HG03060 (cell line): ENCODE data around the gene BFSP2.

ENCODE experiments used
- ATAC-seq: cut with Tn5 transposase; IDR thresholded peaks from one replicate; pipeline ENCODE4 v1.9.1; 2021; ENCODE audit warnings: low read depth, moderate number of reproducible peaks; ENCODE audit not compliant: unreplicated experiment

The BFSP2 gene, protein sequence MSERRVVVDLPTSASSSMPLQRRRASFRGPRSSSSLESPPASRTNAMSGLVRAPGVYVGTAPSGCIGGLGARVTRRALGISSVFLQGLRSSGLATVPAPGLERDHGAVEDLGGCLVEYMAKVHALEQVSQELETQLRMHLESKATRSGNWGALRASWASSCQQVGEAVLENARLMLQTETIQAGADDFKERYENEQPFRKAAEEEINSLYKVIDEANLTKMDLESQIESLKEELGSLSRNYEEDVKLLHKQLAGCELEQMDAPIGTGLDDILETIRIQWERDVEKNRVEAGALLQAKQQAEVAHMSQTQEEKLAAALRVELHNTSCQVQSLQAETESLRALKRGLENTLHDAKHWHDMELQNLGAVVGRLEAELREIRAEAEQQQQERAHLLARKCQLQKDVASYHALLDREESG

DNA sequence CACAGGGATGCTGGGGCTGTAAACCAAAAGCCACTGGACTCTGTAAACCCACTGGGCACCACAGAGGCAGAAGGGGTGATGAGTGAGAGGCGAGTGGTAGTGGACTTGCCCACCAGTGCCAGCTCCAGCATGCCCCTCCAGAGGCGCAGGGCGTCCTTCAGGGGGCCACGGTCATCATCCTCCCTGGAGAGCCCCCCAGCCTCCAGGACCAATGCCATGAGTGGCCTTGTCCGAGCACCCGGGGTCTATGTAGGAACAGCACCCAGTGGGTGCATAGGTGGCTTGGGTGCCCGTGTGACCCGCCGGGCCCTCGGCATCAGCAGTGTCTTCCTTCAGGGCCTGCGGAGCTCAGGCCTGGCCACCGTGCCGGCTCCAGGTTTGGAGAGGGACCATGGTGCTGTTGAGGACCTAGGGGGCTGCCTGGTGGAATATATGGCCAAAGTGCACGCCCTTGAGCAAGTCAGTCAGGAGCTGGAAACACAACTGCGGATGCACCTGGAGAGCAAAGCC lies at the start of gene BFSP2:
Gene BFSP2 (plus strand): TSS at position 51 of the 510 bp plus-strand sequence. CDS start 28 bp downstream, at position 79.
- no peak for ATAC-seq

DNA sequence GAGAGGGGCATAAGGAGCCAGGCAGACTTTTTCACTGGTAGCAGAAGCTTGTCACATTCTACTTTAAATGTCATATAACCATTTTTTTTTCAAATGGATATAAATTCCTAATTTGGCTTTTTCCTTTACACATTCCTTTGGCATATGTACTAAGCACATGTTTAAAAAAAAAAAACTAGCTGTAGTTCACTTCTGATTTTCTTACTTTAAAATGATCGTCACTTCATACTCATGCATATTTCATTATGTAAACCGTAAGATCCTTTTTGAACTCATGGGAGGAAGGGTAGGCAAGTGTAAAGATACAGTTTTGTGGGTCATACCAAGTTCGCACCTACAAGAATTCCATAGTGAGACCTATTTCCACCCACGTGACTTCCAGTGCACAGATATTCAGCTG lies 45.1 kb upstream of the BFSP2 start:
- no peak for ATAC-seq

DNA sequence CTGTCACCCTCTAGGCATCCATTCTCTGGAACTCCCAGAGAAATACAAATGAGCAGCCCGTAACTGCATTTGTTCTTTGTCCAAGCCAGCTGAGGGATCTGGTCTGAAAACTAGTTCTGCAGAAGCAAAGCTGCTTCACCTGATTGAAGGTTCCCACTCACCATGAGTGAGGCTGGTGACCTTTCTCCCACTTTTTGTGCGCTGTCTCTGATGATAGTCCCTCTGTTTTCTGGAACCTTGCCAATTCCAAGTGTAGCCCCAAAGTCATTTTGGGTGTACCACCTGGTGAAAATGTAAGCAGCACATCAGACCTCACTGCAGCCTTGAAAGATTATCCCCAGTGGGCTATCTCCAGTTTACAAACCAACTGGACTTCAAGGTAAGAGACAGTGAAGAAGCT lies 39.4 kb upstream of the BFSP2 start:
- ATAC-seq = no peak

DNA sequence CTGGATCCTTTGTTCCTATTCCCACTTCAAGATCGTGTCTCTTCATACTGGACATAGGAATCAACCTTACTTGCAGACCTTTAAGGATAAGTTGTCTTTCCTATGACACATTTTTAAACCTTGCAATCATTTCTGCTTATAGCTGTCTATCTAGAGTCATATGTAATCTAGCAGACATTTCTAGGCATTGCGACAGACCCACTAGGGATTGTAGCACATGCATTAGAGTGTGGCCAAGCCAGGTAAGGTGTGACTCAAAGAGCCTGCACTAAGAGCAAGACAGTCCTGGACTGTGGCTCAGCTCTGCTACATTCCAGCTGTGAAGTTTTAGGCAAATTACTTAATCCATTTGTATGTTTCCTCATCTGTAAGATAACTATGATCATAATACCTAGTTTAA lies 38.8 kb upstream of the BFSP2 start:
- no peak for ATAC-seq

DNA sequence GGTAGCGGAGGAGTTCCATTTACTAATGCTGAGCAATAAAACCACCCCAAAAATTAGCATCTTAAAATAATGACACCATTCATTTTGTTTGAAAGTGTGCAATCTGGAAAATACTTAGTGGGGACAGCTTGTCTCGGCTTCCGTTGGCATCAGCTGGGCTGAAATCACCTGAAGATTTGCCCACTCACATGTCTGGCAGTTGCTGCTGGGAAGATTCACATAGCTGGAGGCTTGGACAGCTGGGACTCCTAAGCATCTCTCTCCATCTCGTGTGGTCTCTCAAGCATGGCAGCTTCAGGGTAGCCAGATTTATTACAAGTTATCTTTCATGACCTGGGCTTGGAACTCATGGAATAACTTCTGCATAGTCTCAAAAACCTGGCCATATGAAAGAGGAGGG lies 38.4 kb upstream of the BFSP2 start:
- ATAC-seq = no peak

DNA sequence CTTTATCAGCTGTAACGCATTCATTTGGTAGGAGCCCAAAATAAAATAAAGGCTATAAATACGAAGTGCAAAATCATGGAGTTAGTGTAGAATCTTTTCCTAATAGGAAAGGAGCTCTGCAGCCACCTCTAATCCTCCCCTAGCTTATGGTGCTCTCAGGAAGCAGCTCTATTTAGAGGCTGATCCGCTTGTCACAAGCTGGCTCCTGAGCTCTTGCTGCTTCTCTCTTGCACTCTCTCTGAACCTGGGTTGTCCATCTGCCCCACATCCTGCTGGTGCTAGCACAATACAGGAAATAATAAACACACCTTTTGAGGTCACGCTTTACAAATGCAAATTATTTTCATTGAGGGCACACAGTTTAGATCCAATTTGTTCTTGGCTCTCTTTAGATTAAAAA lies 37.3 kb upstream of the BFSP2 start:
- ATAC-seq = no peak

DNA sequence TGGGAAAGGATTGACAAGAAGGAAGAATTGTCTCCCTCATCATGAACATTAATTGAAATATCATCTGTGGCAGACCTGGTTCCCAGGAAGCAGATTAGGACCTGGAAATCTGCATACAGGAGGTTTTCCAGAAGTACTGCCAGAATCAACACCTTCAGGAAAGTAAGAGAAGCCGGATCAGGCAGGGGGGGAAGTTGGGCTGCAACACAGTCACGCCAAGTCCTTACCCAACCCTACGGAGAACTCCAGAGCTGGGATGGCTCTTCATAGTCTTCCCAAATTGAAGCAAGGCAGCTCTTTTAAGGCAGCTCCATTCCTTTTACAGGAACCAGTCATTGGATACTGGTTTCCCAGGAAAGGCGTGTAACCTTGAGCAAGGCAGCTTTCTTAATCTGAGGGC lies 35.2 kb upstream of the BFSP2 start:
- no peak for ATAC-seq

DNA sequence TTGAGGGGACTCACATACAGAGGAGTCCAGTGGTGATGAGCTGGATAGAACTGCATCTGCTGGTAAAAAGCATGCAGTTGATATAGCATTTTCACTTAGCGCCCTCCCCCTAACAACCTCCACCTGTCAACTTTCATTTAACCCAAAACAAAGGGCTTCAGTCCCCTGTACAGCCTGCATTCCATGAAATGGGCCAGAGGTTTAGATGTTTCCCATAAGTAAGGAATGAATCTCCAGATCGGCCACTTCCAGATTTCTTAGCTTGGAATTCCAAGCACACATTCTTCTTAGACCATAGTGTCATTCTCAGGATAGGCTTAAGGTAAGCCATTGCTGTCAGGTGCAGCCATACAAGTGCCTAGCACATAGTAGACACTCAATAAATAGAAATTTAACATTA lies 32.9 kb upstream of the BFSP2 start:
- ATAC-seq = no peak

DNA sequence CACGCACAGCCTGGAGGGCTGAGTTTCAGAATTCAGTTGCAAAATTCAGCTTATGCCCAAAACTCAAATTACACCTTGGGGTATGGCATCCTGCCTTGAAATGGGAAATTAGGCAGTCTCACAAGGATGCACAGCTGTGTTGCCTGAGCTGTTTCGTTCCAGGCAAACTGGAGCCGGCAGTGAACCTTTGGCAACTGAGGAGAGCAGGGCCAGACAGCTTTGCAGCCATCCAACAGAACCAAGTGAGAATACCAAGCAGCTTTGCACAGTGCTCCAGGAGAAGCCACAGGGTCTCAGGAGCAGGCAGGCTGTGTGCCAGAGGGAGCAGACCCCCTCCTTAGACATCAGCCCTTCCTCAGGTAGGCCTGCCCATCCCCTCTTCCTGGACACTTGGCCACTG lies 32.5 kb upstream of the BFSP2 start:
- no peak for ATAC-seq

DNA sequence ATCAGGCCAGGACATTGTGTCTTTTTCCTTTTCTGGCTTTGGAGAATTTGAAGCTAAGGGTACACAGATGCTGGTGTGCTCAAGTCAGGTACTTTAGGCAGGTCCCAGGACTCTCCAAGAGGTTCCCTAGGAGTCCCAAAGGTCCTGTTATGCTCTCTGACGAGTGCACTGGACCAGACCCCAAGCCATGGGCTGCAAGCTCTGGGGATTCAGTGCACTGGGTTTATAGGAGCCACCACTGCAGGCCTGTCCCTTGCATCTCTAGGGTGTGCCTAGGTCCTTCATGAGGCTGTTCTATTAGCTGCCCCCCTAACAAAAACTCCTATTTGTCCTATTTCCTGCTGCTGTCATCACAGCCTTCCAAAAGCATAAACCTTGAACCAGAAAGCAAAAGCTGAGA lies 31.9 kb upstream of the BFSP2 start:
- ATAC-seq = no peak

DNA sequence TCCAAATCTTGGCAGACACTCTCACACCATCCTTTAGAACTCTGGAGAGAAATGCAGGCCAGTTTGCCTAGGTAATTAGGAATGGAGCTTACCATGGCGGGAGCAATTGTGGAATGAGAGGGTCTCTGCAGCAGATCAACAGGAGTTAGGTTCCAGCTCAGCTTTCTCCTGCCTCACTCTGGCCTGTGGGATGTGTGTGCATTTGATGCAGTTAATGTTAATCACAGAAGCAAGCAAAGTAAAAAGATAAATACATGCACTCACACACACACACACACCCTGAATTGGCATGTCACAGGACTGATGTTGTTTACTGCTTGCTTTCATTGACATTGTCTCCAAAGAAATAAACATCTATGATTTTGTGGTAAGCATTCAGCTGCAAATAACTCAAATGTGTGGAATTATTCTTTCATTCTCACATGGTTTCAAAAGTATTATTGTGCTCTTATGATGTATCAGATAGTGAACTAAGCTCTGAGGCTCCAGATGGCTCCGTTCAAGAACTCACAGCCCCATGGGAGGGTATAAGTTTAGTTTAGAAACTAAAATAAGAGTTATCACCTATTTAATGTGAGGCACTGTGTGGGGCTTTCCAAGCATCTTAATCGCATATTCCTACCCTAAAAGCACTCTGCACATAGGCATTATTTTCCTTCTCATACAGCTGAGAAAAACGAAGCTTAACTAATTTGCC lies 31.3 kb upstream of the BFSP2 start:
- no peak for ATAC-seq

DNA sequence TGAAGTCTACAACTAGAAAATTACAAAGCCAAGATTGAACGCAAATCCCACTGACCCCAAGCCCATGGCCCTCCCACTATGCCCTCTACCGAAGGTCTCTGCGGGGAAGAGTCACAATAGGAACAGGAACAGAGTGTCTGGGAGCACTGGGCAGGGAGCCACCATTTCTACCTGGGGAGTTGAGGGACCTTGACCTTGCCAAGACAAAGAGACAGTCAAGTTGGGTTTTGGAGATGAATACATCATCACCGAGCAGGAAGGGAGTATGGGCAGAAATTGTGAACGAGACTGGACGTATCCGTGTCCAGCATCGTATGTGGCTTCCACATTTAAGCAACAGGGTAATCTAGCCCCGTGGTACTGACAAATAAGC lies 30.8 kb upstream of the BFSP2 start:
- no peak for ATAC-seq

DNA sequence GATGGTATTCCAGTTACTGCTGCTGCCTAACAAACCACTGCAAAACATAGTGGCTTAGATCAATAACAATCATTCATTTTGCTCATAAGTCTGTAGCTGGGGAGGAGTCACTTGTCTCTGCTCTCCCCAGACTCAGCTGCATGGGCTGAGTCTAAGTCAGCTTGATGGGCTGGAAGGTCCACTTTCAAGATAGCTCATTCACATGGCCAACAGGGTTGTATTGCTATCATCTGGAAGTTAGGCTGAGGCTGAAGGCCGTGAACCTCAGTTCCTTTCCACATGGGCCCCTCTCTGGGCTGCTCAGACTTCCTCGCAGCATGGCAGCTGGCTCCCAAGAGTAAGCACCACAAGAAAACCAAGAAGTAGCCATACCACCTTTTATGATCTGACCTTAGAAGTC lies 28.7 kb upstream of the BFSP2 start:
- ATAC-seq = no peak

DNA sequence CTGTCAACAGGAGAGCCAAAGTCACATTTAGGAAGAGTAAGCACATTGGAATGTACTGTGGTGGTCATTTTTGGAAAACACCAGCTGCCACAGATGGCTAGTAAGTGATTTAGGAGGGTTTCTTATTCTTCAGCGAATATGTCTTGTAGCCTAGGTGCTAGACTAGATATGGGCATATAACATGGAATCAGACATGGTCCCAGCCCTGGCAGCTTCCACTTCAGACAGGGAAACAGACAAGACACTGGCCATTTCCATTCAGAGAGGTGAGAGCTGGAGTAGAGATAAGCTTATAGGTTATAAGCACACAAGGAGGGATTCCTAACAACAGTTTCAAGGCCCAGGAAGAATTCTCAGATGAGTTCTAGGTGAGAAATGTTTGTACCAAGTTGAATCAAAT lies 28.2 kb upstream of the BFSP2 start:
- no peak for ATAC-seq

DNA sequence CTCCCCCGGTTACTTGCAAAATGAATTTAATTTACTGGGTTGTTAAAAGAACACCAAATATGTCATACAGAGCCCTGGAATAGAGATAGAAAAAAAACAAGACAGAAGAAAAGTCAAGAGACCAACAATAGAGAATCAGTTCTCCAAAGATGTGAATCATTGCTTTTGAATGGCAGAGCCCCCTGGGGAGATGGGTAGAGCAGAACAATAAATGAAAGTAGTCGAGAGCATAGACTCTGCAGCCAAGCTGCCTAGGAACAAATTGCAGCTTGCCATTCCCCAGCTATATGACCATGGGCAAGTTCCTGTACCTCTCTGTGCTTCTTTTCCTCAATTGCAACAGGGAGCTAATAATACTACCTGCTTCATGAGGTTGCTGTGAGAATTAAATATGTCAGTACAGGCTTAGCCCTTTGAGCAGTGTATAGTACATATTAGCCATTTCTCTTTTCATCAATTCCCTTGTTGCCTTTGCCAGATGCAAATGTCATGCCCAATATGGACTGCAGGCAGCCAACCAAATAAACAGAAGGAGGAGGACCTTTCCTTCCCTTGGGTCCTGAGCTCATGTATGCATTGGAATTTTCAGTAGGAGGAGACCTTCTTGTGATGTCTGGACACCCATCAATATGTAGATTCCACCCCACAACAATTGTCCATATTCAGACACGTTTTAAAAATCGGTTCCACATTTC lies 25.0 kb upstream of the BFSP2 start:
- ATAC-seq = no peak

DNA sequence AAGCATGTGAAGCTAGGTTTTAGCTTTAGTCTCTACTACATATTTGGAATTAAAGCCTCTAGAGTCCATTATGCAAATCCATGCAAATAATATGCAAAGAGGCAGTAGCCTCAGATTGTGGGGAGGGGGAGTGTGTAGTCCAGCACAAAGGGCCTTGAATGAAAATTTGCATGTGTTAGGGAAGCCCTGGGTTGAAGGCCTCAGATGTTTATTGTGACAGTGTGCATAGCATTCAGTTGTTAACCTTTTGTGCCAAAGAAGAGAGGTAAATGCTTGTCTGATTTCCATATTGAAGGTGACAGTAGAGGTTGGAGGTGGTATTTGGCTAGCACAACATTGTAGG lies 24.5 kb upstream of the BFSP2 start:
- ATAC-seq = no peak

DNA sequence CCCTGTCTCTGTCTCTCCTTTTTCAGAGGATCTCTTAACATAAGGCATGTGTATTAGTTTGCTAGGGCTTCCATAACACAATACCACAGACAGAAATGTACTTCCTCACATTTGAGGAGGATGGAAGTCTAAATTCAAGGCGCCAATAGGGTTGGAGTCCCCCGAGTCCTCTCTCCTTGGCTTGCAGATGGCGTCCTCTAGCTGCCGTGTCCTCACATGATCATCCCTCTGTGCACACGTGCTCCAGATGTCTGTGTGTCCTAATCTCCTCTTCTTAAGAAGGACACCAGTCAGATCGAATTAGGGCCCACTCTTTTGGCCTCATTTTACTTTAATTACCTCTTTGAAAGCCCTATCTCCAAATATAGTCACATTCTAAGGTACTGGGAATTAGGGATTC lies 23.0 kb upstream of the BFSP2 start:
- ATAC-seq = no peak

DNA sequence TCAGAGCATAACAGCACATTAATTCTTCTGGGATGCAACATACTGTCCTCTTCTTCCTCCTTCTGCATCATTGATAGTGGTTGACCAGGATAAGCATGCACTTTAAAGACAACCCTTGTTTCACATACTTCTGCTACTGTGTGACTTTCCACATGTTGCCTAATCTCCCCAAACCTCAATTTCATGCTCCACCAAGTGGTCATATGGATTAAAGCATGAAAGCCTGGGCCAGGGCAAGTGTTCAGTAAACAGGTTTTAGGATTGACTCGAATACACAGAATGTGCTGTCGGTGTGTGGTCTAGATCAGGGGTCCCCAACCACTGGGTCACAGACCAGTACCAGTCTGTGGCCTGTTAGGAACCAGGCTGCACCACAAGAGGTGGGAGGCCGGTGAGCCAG lies 22.5 kb upstream of the BFSP2 start:
- ATAC-seq = no peak

DNA sequence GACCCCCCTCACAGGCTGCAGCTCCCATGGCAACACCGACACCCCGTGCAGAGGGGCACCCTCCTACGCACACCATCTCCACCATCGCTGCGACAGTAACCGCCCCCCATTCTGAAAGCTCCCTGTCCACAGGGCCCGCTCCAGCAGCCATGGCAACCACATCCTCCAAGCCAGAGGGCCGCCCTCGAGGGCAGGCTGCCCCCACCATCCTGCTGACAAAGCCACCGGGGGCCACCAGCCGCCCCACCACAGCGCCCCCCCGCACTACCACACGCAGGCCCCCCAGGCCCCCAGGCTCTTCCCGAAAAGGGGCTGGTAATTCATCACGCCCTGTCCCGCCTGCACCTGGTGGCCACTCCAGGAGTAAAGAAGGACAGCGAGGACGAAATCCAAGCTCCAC lies 19.9 kb upstream of the BFSP2 start:
- no peak for ATAC-seq

DNA sequence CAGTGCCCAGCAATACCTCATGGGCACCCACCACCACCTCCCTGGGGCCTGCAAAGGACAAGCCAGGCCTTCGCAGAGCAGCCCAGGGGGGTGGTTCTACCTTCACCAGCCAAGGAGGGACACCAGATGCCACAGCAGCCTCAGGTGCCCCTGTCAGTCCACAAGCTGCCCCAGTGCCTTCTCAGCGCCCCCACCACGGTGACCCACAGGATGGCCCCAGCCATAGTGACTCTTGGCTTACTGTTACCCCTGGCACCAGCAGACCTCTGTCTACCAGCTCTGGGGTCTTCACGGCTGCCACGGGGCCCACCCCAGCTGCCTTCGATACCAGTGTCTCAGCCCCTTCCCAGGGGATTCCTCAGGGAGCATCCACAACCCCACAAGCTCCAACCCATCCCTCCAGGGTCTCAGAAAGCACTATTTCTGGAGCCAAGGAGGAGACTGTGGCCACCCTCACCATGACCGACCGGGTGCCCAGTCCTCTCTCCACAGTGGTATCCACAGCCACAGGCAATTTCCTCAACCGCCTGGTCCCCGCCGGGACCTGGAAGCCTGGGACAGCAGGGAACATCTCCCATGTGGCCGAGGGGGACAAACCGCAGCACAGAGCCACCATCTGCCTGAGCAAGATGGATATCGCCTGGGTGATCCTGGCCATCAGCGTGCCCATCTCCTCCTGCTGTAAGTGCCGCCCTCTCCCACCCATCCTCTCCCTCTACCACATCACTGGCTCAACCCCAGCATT lies 19.2 kb upstream of the BFSP2 start:
- no peak for ATAC-seq
